ENCODE results near the gene POM121.

- TF ChIP-seq, protein P1, sequence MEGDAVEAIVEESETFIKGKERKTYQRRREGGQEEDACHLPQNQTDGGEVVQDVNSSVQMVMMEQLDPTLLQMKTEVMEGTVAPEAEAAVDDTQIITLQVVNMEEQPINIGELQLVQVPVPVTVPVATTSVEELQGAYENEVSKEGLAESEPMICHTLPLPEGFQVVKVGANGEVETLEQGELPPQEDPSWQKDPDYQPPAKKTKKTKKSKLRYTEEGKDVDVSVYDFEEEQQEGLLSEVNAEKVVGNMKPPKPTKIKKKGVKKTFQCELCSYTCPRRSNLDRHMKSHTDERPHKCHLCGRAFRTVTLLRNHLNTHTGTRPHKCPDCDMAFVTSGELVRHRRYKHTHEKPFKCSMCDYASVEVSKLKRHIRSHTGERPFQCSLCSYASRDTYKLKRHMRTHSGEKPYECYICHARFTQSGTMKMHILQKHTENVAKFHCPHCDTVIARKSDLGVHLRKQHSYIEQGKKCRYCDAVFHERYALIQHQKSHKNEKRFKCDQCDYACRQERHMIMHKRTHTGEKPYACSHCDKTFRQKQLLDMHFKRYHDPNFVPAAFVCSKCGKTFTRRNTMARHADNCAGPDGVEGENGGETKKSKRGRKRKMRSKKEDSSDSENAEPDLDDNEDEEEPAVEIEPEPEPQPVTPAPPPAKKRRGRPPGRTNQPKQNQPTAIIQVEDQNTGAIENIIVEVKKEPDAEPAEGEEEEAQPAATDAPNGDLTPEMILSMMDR (IDR thresholded peaks at IDR 0.05; ENCODE audit: poor library complexity): no peak
- TF ChIP-seq EZH2 (IDR thresholded peaks at IDR 0.05; ENCODE audit: borderline replicate concordance) (no peak), EZH2phosphoT487 (IDR thresholded peaks at IDR 0.05; ENCODE audit: low read depth, severe bottlenecking, unreplicated experiment) (no peak)
Measured at GRCh38 chr7:72919256-72919775, 5.6 kb upstream of the POM121 start.
